K562 treated with DMSO at 1 percent for 48 hours (cell line): ENCODE results near the gene EDA. TPM values are rescaled to one million over a fixed set of nuclear protein-coding genes. Genes with fewer than 3 reads are reported as not detected.

Experiments used
- total RNA-seq: library from RNA; unstranded; fragments of 300-600 nt; gene quantifications from 2 replicates; pipeline ENCODE4 v1.2.3, GENCODE V29; 2022; ENCODE audit warnings: low replicate concordance; ENCODE audit errors: extremely low read depth

The EDA gene
- not detected in 2 replicates for total RNA-seq

GRCh38 chrX:69615779-69616456 is at the start of gene EDA:
TSS of gene EDA (plus strand) at chrX:69616113.

GRCh38 chrX:70049925-70050324 is 434.0 kb downstream of the EDA start, which contains the start of gene AWAT2:
TSS of gene AWAT2 (minus strand) at chrX:70049938. CDS start at chrX:70049932, 6 bp downstream.

GRCh38 chrX:70062076-70062475 is 446.2 kb downstream of the EDA start, which contains the start of gene OTUD6A:
TSS of gene OTUD6A (plus strand) at chrX:70062457. CDS start at chrX:70062525, 68 bp downstream.

Other genes starting within 250 kb of the EDA start
- gene NALF2, start 111.8 kb upstream of the EDA start, total RNA-seq = not detected in 2 replicates